HG03135 (cell line): ENCODE data around the gene NPHP4.

Source experiments
- ATAC-seq: cut with Tn5 transposase; IDR thresholded peaks from one replicate; pipeline ENCODE4 v1.9.1; 2021; ENCODE audit warnings: mild to moderate bottlenecking, moderate library complexity; ENCODE audit not compliant: unreplicated experiment

Gene NPHP4

DNA sequence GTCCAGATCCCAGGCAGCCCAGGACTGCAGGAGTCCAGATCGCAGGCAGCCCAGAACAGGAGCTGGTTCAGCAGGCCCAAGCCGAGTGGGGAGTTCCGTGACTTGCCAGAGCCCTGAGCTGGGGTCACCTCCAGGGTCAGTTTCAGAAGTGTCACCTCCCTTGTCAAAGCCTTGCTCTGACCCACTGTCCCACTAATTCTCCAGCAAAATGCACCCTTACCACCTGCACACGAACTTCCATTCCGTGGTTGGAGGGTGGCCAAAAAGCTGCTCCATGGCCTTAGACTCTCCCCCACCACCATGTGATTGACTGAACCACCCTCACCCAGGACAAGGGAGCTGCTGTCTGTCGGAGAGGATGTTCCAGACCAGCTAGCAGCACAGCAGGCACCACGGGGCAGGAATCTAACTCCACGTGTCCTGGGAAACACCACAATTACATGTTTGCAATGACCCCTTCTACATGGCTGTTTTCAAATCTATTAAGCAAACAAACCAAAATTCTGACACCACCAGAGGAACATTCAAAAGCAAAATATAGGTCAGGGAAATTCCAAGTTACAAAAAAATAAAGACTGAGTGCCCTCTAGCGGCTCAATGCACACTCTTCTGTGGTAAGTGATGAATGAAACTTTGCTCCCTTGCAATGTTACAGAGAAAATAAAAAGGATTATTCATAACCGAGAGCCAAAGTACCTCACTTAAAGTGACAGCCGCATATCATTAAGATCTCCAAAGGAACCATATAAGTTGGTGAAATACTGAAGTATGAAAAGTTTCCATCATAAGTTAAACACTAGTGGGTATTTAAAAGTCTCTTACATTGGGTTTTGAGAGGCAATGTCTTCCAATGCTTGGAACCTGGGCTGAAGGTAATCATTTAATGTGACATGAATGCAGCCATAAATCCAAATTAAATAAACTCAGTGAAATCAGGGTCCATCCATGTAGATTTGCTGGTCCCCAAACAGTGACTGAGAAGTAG is 76.3 kb downstream of the NPHP4 start:
- no peak for ATAC-seq

DNA sequence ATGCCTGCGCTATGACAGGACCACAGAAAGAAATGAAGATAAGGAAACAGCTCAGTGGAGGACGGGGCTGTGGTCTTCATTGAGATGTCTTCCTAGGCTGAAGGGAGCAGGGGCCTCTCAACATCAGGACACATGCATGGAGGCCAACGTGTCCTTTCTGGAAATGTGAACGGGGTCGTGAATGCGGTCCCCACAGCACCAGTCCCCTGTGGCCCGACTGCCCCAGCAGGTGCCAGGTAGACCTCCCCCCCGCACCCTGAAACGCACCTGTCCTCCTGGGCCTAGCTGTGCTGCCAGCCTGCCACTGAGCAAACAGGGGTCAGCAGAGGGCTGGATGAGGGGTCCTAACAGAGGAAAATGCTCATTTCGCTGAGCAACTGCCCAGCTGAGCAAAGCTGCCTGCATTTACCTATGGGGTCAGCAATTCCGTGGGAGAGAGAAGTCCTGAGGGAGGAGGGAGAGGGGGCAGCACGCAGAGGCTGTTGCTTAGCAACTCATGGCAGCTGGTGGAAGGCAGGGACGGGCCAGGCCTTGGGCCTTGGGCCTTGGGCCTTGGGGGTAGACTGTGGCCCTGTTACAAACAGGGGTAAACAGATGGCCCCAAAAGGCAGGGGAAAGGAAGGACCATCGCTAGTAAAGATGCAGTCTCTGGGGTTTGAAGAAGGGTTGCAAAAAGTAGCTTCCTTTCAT is 77.4 kb downstream of the NPHP4 start:
- no peak for ATAC-seq

DNA sequence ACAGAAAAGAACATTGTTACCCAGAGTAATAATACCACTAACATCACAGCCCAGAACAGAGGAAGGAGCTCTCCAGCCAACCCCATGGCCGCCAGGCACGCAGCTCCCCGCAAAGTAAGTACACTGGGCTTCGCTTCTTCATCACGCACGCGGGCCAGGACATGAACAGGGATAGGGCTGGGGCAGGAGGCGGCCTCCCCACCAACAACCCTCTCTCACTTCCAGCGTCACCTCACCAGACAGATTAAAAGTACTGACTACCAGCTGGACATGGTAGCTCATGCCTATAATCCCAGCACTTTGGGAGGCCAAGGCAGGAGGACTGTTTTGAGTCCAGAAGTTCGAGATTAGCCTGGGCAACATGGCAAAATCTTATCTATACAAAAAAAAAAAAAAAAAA is 78.3 kb downstream of the NPHP4 start:
- no peak for ATAC-seq

DNA sequence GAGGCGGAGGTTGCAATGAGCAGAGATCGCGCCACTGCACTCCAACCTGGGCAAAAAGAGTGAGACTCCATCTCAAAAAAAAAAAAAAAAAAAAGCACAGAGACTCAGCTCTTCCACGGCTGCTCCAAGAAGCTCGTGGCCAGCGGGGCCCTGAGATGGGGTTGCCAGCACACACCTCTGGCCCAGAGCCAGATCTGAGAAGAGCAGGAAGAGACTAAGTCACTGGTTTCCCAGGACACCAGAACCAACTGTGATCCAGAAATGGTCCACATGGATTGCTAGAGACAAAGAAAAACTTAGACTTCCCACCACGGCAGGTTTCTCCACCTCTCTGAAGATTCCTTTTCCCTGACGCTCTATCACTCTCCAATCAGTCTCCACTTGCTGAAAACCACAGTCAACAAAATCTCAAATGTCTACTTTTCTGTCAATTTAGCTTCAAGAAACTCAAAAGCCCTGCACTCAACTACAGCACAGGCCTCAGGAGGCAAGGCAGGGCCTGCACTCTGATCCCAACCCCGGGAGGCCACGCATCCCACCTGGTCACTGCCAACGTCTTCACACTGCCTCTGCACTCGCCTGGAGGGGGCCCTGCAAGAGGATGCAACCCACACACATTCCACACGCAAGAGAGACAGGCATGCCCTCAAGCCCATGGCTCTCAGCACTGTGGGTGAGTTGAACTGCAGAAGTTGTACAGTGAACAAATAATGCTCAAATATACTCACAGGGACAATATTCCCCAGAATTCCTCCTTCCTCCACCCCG is 79.0 kb downstream of the NPHP4 start:
- ATAC-seq, result no peak

DNA sequence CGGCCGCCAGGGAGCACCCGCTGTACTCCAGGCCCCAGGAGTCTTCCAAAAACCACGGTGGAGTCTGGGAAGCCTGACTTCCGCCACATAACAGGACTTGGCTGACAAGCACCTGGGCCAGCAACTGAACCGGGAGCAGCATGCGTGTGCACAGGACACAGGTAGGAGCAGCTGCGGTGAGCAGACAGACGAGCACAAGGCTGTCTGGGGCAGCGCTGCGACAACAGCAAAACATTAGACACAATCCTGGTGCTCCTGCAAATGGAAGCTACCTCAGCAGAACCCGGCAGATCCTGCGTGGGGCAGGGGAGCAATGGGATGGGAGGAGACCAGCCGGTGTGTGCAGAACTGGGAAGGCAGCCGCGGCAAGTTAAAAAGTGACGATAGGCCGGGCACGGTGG is 80.4 kb downstream of the NPHP4 start:
- ATAC-seq, result no peak

DNA sequence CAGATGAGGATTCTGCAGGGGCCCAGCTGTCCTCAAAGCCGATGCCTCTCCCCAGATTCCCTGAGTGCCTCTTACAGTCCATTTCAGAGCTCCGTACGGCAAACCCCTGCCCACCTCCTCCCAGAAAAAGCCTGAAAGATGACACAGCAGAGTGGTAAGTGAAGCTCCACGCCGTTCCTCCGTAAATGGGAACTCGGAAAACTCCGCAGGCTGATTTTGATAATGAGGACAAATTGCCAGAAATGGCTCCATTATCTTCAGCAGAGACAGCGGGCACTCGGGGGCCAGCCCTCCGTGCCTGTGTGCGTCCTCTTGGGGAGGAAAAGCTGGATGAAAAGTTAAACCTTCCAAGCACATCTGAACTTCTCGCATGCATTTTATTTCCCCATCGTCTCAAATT is 81.1 kb downstream of the NPHP4 start:
- no peak for ATAC-seq

DNA sequence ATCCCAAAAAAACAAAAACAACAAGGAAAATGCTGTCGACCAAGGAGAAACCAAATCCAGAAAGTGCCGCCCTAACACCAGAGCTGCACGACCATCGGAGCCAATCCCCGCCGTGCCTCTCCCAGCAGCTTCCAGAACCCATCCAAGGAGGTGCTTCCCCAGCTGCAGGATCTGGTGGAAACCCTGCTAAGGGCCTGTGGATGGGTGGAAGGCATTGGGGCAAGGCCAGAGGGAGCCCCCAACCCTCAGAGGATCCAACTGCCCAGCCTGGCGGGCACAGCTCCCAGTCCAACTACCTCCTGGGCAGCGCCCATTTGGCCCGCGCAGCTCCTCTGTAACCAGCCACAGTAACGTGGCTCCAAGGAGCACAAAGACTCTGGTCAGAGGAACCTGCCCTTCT is 81.6 kb downstream of the NPHP4 start:
- ATAC-seq, result no peak

DNA sequence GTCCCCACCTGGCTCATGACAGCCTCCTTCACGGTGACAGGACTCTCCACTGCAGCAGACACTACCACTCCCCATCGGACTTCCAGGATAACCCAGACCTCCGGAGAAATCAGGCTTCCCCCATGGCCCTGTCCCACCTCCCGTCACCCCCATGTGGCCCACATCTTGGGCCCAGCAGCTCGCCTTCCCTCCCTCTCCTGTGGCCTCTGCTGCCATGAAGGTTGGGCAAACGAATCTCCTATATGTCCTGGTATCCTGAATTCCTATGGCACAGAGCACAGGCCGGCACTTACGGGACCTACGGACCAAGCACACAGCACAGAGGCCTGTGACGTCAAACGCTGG is 82.0 kb downstream of the NPHP4 start:
- no peak for ATAC-seq

DNA sequence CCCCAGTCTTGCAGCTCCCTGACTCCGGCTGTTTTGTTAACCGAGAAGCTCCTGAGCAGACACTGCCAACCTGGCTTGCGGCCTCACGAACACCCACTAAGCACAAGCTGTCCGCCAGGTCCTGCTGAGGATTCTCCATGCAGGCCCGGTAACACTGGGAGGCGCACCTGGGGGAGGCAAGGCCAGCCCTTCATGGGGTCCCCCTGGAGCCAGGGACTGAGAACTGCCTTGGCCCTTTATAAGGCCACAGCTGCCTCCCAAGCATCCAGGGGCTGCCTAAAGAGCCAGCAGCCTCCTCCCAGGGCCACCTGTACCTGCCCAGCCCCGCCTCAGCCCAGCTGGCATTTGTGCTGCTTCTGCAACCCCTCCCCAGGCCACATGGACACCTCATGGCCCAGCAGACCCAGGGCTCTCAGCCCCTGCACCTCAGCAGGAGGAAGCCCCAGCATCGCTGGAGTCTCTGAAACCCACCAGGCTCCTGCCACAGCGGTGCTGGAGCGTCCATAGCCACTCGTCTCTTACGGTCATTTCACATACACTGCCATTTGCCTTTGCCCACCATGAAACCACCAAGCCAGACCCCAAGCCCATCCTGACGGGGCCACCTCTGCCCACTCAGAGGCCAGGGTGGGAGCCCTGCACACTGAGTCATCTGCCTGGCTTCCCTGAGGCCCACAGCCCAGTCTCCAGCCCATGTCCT is 82.5 kb downstream of the NPHP4 start:
- no peak for ATAC-seq

DNA sequence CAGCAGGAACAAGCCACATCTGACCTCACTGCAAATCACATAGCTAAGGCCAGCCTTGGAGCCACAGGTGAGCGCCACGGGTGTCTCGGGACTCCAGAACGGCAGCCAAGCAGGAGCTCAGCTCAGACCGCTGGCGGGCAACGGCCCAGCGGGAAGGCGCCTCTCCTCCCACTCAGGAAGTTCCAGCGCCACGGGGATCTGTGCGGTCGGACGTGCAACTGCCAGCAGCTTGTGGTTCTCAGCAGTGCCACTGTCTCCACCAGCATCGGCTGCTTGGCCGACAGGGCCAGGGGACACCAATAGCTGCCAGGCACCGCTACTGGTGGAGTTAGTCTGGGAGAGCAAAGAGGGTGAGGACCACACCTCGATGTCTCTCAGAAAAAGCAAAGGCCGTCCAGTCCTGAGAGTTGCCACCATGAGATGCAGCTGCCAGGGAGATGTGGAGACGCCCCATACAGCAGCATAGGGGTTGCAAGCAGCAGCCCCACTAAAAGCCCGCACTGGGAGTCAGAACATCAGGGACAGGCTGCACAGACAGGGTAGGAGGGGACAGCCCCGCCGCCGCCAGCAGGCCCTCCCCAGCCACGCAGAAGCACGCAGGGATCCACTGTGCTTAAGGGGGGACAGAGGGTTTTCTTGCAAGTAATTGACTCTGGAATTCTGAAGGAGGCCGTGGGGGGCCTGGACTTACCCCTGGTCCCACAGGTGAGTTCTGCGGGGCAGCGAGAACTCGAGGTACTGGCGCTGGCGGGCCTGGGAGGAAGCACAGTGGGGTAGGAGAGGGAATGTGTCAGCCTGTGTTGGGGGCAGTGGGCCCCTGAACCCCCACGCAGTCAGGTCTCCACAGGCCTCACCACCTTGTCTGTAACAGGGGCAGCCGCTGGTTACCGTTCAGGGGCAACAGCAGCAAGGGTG is 83.5 kb downstream of the NPHP4 start:
- no peak for ATAC-seq

DNA sequence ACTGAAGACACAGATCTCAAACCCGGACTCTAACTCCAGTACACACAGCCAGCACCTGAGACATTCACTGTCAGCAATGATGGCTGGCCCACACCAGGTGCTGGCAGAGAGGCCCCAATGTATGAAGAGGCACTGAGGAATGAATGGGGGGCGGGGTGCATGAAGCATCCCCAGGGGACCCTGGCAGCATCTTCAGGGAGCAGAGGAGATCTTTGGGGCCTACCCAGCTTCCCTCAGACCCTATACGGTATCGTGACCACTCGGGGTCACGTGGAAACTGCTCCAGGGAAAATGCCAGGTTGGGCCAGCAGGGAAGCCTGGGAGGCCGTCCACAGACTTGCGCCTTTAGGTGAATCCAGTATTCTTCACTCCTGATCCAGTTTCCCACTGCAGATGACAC is 84.3 kb downstream of the NPHP4 start:
- no peak for ATAC-seq

DNA sequence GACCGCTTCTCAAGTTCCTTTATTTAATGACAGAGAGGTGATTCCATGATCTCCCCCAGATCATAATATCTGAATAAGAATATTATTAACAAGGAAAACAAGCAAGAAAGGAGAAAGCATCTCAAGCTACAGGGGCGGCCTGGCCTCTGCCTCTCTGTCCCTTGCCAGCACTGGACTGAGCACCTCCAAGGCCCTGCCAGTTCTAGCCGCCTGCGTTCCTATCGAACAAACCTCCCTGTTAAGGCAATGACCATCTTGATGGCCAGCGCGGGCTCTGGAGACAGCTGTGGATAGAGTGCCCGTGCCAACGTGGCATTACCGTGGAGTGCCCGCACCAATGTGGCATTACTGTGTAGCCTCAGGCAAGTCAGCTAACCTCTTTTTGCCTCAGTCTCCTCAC is 84.8 kb downstream of the NPHP4 start:
- no peak for ATAC-seq

DNA sequence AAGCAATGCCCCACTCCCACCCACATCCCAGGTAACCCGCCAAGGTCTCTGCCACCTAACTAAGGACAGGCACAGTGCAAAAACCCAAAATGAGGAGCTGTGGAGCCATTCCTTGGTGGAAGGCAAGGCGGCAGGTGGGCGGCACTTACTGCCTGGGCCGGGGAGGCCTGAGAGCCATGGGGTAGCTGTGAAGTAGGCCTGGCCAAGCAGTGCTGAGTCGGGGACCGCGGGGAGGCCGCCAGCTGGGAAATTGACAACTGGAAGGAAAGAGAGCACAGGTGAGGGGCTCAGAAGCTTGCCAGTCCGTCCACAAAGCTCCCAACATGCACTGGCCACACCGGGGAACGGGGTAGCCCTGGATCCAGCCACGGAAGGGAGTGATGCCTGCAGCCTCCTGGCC is 85.3 kb downstream of the NPHP4 start:
- no peak for ATAC-seq

DNA sequence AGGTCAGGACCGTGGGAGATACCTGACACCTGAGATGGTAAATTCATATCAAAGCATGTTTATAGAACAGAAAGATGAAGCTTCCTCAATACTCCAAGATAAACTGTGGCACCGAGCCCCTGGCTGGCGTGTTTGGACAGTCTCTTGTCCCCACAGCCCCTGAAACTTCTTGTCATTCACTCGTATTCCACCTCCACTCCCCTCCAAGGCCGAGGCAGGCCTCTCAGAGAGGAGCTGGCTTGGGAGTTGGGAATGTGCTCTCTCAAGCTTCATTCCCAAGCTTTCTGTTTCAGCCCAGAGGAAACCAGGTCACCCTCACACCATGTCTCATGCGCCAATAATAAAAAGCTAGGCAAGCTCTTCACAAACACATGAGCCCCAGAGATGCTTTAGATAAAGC is 86.1 kb downstream of the NPHP4 start:
- ATAC-seq, result no peak

DNA sequence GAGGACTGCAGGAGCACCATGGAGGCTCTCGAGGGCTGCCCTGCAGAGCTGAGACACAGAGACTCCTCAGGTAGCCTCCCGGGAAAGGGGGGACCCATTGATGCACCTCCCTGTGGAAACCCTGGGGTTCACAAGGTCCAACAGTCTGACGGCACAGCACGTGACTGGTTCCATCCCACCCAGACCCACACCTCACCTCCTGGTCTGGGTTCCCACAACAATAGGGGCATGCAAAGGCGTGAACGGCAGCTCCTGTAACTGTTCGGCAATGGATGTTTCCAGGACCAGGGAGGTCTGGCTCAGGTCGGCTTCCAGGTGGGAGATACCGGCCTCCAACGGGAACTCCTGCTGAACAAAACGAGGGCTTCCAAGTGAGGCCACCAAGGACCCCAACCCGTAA is 86.8 kb downstream of the NPHP4 start:
- ATAC-seq, result no peak

DNA sequence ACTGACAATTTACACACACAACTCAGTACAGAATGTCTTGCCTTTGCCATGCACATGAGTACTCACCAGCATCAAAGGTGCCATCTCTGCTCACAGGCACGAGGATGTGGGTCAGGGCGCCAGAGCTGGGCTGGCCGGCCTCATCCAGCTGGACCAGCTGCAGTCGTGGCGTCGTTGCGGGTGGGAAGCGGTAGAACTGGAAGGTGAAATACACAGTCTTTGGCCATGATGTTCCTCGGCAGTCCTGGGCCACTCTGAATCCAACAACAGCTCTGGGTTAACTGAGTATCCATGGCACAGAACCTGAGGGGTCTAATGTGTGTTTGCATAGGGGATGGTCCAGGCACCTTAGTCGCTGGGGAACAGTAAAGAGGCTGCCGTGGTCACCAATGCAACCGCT is 87.7 kb downstream of the NPHP4 start:
- ATAC-seq, result no peak

DNA sequence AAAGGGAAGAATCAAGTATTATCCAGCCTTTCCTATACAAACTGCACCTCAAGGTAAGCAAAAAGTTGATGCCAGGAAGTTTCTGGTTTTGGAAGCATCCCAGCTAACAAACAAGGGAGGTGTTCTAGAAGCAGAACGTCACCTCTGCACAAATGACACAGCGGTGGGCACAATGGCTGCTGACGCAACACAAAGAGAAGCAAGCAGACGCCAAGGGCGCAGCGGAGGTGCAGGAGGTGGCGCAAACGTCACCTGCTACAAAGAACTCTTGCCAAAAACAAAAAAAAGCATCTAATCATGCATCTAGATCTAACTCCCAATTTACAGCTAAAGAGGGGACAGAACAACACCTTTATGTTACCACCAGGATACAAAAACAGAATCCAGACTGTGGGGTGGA is 88.5 kb downstream of the NPHP4 start:
- no peak for ATAC-seq

DNA sequence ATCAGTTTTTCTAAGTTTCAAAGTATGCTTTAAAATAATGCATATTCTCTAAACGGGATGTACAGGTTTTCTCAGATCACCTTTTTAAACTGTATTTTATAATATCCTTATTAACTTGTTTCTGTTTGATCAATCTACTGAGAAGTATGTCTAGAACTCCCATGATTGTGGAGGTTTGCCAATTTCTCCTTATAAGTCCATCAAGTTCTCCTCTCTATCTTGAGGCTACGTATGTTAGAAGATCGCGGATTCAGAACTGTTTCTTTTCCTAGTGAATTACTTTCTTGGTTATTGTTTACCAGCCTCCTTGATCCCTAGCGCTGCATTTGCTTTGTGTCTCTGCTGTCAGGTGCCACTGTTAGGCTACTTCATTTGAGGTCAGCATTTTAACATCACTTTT is 89.2 kb downstream of the NPHP4 start:
- no peak for ATAC-seq

DNA sequence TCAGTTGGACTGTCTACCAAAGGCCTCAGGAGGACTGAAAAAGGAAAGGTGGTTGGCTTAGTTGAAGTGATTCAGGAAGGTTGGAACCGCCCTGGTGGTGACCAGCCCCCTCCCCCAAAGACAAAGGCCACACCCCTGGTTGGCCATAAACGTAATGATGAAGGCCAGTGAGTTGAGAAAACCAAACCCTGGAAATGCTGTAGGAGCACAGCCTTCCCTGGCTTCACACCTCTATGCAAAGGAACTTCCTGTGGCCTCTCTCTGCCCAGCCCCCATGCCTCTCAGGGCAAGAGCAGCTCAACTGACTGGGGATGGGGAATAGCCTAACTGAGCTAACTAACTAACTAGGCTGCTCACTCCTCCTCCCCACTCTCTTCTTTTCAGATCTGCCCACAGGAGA is 90.4 kb downstream of the NPHP4 start:
- no peak for ATAC-seq

DNA sequence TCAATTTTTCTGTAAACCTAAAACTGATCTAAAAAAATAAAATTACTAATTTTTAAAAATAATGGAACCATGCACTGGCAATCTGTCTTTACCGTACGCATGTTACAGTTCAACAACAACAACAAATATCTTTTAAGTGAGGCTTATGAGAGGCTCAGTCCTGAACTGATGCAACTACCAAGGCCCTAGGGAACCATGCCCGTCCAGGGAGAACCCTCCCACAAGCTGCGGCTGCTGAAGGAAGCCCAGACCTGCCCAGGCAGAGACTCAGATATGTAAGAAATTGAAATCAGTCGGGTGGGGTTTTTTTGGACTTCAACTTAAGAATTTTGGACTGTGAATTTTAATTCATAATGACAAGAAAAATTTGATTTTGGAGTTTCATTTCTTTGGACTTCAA is 91.1 kb downstream of the NPHP4 start:
- ATAC-seq, result no peak
